ENCODE measurements around the gene KIF11.

- TF ChIP-seq POLR2A (IDR thresholded peaks at IDR 0.05; ENCODE audit: low read length) (no peak), GATA1 (IDR thresholded peaks at IDR 0.05; ENCODE audit: low read depth, low read length) (no peak)
Observed at GRCh38 chr10:92552310-92552709, 40.6 kb upstream of the KIF11 start.

All from erythroblast (primary cell).